Stimulated activated CD8-positive, alpha-beta memory T cell treated with anti-CD3 and anti-CD28 coated beads, Interleukin-15, amount 100 ng/mL, for 4 hours (primary cell): ENCODE measurements around the gene EREG.

Experiments used
- DNase-seq, 2 donors: peaks; one replicate each; pipeline ENCODE4 v3.0.0-alpha.2; 2020; ENCODE audit warnings: low read depth in 2 of 2

Gene EREG

DNA sequence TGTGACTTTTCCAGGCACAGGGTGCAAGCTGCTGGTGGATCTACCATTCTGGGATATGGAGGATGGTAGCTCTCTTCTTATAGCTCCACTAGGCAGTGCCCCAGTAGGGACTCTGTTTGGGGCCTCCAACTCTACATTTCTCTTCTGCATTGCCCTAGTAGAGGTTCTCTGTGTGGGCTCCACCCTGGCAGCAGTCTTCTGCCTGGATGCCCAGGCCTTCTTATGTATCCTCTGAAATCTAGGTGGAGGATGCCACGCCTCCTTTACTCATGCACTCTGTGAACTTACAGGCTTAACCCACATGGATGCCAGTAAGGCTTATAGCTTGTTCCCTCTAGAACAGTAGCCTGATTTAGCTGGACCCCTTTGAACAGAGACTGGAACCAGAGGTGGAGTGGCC, 20.9 kb upstream of the EREG start:
- no peak for DNase-seq

DNA sequence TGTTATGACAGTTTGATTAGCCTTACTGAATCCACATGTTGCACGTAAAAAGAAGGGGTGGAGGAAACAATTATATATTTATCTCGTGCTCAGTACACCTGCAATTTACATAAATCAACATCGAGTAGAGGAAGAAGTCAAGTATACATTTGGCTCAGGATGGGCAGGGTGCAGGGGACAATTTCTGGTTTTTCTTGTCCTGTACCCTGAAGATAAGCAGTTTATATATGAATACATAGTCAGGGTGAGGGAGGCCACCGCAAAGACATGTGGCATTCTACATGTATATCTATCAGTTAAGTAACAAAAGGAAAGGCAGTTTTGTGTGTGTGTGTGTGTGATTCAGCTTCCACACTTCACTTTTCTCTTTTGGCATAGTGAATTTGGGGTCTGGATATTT, 11.1 kb upstream of the EREG start:
- DNase-seq = no peak

DNA sequence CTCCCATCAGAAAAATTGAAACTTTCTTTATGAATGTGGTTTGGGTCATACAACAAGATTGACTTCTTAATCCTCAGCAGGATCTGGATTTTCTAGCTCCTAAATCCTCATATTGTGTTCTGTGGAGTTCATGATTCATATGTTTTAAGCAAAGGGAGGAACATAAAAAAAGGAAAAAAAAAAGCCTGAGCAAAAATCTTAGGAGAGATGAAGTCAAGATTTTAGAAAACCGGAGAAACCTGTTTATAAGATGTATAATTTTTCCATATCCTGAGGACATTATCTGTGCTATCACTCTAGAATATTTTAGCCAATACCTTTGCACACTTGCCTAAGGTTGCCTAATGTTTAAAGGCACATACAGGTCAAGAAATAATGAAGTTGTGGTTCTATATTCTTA, 7.0 kb upstream of the EREG start:
- no peak for DNase-seq

DNA sequence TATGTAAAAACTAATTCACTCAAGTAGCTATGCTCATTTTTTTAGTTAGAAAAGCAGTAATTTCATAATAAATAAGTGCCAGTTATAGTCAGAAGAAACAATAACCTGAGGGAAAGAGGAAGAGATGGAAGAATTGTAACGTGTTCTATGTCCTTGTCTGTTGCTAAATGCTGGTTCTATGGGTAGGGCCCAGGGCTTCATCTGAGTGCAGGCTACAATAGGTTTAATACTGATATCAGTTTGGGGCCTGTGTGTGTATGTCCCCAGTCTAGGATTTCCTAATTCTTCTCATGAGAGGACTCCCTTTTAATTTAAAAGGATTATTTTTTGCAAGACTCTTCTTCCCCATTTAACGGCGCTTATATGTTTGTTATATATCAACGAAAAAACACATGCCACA, 3.3 kb upstream of the EREG start:
- DNase-seq = no peak

DNA sequence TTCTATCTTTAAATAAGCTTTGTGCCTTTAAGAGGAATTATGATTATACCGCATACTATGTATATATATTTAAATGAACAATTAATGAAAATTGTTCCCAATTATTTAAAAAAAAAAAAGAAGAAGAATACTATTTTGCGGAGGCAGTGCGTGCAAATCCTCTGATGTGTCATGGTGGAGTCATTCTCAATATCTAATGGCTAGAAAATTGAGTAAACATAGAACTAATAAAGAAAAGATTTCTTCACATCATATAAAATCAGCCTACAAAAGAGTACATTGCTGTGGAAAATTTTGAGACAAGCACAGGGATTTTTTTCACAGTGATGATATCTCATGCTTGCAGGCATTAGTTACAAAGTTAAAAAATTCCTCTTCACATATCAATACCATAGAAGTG, 2.6 kb upstream of the EREG start:
- DNase-seq = no peak

DNA sequence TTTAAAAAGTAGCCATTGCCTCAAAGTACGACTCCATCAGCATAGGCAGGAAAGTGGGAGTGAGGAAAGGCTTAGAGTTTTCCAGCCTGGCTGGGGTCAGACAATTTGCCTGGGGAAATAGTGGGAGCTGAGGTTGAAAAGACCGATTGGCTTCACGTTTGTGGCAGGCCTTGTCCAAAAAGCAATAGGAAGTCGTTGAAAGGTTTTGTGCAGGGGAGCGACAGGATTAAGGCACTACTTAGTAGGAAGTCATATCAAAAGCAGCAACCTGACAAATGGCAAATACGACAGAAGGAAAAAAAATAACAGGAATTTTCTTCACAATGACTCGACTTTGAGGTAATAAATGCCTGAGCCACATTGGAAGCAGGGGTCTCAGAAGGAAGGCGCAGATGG, 691 bp upstream of the EREG start:
- no peak for DNase-seq

DNA sequence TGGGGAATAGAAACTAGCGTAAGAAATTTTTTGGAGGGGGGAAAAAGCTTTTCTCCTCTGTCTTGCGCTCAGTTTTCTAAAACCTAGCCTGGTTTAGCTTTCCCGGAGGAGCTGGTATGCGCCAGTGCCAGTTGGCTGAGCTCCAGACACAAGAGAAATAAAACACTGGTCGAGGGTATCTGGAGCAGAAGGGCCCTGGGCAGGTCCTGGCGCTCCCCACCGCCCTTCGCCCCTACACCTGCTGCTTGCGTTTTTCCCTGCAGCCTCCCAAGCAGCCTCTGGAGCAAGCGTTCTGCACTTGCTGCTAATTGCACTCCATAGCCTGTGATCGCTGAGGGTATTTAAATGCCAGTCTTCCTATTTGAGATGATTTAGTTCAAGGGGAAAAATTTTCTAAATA, 816 bp downstream of the EREG start:
- DNase-seq = no peak

DNA sequence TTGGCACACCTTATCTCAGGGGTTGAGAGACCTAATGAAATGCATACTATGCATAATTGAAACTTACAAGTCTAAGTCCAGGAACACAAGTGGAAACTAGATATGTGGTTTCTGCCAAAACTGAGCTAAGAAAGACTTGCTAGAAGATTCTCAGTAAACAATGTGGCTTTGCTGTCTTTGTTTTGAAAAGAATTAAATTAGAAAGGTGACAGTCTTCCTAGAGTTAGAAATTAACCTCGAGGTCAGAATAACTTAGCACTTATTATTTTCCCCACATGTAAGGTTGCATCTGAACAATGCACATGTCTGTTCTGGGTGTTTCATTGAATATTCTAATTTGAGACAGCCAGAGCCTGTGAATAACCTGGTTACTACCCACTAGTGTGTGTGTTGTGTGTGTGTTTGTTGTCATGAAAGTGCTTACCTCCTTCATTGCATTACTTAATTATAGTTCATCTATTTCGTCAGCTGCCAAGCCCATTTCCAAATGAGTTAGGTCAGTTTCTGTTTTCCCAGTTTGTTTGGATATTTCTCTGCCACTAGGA, 1.5 kb downstream of the EREG start:
- DNase-seq = no peak

DNA sequence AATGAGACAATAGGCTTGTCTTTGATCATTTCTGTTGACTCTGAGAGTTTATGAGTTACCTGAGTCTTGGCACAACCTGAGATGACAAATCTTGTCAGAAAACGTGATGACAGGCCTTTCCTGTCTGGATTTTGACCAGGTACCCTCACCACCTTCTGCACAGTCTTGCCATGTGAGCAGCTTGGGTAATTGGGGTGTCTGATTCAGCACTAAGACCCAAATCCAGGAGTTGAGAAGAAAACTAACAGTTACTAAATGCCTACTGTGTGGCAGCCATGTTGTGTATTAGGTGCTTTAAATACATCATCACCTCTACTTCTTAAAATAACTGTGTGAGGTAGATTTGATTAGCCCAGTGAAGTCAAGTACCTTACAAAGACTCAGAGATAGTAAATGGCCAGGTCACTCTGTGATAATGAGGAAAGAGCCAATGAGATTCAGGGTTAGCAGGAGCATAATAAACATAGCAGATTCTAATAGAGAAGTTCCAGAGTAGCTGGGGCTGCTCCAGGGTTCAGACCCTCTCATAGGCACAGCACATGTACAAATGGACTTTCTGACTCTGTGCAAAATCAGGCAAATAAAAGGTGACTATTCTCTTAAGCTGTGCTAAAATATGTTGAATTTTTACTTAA, 2.8 kb downstream of the EREG start:
- no peak for DNase-seq

DNA sequence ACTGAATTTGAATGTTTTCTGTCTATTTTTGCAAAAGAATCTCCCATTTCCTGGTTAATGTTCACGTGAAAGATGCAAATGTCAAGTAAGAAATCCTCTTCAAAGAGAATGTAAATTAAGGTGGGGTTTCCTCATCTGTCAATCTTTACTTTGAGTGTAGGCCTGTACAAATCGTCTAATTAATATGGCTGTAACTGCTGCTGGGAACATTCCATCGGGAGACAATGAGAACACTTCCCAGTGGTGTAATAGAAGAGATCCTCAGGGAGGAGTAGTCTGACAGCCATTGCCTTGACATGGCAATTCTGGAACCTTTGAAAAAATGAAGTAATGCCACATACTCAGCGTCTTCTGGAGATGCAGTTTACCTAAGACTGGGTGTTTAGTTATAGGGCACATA, 3.7 kb downstream of the EREG start:
- DNase-seq = no peak

DNA sequence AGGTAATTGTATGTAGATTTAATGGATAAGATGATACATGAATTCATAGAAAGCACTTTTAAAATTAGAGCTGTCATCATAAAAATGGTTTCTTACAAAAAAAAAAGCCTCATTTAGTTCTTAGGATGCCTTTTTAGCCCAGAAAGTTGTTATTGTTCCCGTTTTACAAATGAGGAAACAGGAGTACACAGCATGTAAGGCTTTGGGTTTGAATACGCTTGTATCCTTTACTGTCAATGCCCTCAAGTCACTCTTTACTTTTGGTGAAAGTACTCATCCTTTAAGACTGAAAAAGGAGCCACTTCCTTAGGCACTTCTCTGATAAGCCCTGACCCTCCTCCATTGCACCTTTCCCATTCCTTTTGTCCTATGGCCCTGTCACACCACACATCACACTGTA, 4.9 kb downstream of the EREG start:
- no peak for DNase-seq

DNA sequence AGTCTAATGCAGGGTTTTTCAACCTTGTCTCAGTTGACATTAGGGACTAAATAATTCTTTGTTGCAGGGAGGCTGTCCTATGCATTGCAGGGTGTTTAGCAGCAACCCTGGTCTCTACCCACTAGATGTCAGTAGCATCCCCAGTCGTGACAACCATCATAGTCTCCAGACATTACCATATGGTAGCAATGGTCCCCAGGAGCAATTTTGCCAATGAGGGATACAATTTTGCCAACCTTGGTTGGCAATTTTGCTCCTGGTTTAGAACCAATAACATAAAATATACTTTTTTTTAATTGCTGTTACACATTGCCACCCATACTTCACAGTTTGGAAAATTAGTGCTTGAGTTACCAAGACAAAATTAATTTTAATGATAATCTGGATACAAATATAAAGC, 6.0 kb downstream of the EREG start:
- no peak for DNase-seq

DNA sequence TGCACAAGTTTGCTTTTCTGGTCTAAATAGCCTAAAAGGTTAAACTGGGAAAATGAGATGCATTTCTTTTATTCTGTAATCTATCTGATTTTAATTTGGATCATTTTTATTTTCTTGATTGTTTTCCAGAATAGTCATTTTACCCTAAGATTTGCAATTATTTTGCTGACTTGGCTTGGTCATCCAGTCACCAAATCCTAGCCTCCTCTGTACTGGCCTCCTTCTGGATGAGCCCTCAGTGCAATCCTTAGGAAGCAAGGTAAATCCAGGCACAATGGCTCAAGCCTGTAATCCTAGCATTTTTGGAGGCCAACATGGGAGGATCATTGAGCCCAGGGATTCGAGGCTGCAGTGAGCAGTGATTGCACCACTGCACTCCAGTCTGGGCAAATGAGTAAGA, 9.2 kb downstream of the EREG start:
- DNase-seq = no peak

DNA sequence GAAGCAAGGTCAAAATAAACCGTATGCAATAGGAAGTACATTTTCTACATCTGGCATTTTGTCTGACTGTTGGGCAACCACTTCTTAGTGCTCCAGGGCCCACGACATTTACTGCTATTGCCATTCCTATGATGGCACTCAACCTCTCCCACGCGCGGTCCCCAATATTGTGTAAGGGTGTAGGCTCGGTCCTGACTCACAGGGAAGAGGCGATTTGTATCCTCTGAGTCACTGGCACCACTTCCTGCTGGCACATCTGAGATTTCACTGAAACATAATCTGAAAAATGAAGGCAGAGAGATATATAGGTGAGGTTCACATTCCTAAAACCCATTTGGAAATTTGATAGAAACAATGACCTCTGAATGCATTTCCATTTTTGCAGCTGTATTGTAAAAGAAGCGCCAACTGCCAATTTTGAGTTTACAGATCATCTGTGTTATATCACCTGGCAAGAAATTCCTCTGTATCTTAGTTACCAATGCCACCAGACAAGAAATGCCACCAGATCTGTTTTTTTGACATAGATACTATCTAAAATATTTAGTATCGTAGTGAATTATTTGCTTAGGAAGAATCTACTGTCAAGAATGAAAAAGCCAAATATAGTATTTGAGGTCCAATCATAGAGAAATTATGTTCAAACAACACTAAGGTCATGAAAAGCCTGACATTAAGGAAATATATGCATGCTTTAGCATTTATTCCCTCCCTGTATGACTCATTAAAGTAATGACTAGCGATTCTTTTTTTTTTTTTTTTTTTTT, 9.8 kb downstream of the EREG start:
- DNase-seq = no peak

DNA sequence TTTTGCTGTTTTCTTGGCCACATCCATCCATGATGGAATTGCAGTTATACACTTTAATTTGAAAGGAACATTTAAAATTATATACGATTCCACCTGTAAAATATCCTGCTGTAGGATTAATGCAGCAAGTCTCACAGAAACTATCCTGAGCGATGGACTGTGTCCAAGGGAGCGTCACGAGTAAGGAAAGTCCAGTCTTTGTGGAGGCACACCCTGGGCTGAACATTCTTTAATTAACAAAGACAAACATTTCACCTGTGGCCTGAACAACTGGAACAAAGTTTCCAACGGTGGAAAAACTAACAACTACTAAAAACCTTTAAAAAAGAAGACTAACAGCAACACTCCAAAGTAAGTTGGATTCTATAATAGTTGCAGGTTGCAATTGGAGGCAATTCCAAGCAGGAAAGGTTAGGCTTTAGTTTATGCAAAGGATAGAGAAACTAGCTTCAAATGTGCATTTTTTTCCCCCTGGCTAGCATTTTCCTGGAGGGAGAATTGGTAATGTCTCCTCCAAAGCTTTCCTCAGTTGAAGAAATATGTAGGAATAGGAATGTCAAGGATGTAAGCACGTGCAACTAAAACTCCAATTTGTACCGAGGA, 11.0 kb downstream of the EREG start:
- DNase-seq = no peak

DNA sequence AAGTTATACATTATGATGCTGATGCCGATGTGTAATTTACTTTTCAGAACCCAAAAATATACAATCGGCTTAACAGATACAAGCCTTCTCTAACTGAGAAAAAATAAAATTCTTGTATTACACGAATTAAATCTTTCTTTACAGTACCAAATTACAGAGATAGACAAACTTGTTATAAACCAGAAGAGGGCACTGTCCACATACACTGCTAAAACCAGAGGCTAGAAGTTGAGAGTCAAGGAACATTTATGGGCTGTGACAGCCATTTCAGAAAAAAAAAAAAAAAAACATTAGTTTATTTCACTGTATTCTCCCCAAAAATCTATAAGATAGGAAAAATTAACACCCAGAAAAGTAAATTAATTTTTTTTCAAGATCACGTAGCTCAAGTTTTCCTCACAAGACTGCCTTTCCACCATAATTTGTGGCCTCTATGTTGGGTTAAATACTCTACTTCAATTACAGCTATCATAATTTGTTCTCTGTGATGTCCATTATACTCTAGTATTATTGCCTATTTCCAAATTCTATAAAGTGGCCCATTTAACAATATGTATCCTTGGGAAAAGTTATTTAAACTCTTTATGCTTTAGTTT, 12.0 kb downstream of the EREG start:
- no peak for DNase-seq

DNA sequence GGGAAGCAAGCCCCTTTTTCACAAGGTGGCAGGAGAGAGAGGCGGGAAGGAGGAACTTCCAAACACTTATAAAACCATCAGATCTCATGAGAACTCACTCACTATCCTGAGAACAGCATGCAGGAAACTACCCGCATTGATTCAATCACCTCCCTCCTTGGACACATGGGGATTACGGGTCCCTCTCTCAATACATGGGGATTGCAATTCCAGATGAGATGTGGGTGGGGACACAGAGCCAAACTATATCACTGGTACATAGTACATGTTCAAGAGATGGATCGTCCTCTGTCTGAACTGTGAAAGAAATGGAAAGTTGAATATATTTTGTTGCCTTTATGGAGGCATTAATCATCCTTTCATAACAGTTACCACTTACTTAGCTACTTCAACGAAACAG, 12.8 kb downstream of the EREG start:
- no peak for DNase-seq

DNA sequence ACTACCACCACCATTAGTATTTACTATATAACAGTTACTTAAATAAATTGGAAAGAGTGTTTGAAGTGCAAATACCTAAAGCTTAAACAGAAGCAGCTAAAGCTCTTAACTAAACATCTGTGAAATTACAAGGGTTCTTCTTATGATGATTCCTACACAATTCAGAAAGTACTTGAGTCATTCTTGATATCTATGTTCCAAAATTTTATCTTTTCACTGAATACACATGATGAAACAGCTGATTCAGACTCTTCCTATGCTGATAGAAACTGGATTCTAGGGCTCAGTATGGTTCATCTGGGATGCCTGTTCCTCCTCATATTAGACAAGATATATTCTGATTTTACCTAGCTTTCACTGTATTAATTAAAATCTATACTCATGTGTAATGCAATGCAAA, 13.6 kb downstream of the EREG start:
- no peak for DNase-seq

DNA sequence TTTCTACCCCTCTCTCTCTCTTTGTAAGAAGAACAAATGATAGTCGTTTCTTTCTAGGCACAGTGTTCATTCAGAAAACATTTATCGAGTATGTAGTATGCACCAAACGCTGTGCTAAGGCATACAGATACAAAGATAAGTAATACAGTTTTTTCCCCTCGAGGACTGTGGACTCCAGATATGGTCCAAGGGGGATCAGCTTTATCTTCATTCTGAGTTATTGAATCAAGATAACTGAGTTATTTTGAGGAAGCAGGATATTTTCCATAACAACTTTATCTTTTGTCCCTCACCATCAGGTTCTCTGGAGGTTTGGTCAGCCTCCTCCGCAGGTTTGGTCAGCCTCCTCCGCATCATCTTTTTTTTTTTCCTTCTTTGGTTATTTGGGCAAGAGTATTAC, 15.0 kb downstream of the EREG start:
- no peak for DNase-seq

DNA sequence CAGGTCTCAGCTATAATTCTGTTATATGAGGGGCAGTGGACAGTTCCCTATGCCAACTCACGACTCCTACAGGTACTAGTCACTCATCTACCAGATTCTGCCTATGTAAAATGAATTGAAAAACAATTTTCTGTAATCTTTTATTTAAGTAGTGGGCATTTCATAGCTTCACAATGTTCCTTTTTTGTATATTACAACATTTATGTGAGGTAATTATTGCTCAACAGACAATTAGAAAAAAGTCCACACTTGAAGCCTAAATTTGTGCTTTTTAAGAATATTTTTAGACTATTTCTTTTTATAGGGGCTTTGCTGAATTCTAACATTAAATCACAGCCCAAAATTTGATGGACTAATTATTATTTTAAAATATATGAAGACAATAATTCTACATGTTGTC, 20.4 kb downstream of the EREG start:
- DNase-seq = no peak

DNA sequence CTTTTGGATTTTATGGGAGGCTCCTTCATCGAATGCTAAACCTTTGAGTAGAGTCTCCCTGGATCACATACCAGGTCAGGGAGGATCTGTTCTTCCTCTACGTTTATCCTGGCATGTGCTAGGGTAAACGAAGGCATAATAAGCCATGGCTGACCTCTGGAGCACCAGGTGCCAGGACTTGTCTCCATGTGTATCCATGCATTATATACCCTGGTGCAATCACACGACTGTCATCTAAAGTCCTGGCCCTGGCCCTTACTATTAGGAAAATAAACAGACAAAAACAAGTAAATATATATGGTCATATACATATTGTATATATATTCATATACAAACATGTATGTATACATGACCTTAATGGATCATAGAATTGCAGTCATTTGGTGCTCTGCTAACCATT, 21.2 kb downstream of the EREG start:
- DNase-seq = no peak

DNA sequence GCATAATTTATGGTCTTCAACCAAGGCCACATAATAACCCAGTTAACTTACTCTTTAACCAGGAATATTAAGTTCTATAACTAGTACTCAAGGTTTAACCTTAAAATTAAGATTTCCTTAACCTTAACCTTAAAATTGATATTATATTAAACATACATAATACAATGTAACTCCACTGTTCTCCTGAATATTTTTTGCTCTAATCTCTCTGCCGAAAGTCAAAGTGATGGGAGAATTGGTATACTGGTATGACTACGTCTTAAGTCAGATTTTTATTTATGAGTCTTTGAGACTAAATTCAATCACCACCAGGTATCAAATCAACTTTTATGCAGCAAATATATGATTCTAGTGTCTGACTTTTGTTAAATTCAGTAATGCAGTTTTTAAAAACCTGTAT, 22.8 kb downstream of the EREG start:
- no peak for DNase-seq

DNA sequence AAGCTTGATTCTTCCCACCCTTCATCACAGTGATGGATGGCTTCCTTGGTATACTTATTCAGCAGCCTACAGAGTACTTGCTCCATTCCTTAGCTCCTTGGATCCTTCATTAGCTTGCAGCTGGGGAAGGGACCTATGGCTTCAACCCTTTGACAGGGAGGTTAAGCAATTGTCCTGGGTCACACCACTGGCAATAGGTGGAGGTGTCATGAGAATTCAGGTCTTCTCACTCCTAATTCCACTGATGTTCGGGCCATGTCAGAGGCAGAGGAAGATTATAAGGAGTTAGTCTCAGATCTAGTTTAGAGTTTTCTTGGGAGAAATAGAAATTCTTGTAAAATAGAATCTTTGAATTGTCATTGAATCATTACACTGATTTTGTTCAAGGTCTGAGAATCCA, 24.5 kb downstream of the EREG start:
- DNase-seq = no peak
